HG03457 (cell line): ENCODE results near the gene WDR62.
"Not testable (repeated sequence)": the region's sequence is repeated elsewhere in the genome, so short reads cannot be mapped to it uniquely, and the experiment has no call there.

Experiments
- ATAC-seq: cut with Tn5 transposase; IDR thresholded peaks from one replicate; pipeline ENCODE4 v1.9.1; 2021; ENCODE audit warnings: moderate number of reproducible peaks; ENCODE audit not compliant: unreplicated experiment

Gene WDR62

DNA sequence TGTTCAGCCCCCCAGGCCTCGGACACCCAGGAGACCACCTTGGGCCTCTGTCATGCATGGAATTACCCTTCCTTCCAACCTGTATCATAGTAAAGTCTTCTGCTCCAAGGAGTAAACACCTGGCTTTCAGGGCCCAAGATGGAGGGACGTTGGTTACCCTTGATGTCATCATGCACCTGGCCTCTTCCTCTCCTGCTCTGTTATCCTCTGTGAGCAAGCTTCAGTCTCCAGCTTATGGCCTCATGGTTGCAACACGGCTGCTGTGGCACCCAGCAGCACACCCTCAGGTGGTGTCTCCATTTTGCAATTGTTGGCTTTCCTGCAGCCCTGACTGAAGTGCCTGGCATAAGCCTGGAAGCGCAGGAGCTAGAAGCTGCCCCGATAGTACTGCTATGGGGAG, 52.3 kb downstream of the WDR62 start:
- ATAC-seq: no peak

DNA sequence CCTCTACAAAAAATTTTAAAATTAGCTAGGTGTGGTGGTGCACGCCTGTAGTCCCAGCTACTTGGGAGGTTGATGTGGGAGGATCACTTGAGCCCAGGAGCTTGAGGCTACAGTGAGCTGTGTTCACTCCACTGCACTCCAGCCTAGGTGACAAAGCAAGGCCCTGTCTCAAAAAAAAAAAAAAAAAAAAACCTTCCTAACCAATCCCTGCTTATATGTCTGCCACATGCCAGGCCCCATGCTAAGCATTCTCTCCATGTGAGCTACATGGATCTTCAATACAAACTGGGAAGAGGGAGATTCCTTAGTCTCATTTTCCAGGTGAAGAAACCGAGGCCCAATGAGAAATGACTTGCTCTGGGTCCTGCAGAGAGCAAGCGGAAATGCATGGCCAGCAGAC, 54.0 kb downstream of the WDR62 start:
- ATAC-seq: no peak

DNA sequence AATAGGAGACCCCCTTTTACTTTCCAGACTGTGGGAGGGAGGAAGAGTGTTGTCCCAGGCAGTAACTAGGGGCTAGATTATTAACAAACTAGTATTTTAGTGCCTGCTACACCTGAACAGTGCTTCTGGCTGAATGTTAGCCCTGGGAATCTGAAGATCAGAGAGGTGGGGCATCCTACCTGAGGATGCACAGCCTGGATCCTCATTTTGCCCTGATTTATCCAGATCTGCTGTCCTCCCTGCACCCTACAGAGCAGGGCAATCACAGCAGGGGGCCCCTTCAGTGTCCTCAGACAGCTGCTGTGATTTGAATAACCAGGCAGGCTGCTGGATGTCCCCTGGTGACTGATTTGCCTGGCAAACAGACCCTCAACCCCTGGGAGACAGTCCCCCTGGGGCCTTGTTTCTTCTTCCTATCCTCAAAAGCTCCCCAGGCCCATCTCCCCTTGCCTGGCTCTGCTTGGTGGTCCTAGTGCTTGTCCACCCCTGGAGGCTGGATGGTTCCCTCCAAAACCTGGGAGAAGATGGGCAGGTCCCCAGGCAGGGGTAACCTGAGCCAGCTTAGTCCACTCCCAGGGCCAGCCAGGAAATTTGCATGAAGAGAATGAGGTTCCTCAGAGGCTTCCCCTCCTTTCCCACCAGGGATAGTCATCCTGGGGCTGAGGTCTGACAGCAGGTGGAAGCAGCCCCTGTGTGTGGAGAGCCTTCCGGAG, 55.9 kb downstream of the WDR62 start, which contains the start of gene OVOL3:
OVOL3 (plus strand) TSS at position 657 of the 713 bp plus-strand sequence. CDS start 60 bp downstream, outside the sequence.
- no peak for ATAC-seq

DNA sequence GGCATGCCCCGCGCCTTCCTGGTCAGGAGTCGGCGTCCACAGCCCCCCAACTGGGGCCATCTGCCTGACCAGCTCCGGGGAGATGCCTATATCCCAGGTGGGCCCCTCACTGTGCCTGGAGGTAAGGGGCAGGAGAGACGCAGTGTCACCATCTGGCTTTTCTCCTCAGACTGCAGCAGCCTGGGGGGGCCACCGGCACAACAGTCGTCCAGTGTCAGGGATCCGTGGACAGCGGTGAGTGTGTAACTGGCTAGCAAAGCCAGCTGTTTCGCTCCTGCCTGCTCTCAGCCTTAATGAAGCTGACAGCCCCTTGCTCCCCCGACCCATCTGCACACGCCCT, 56.5 kb downstream of the WDR62 start:
- ATAC-seq: no peak

DNA sequence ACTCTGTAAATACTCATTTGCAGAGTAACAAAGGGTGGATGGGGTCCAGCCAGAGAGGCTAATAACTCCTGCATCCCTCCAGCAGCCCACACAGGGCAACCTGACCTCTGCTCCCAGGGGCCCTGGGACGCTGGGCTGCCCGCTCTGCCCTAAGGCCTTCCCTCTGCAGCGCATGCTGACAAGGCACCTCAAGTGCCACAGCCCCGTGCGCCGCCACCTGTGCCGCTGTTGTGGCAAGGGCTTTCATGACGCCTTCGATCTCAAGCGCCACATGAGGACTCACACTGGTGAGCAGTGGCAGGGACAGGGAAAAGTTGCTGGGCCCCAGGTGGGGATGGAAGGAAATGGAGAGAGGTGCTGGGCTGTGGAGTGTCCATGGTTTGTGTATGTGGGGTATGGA, 58.0 kb downstream of the WDR62 start:
- no peak for ATAC-seq

DNA sequence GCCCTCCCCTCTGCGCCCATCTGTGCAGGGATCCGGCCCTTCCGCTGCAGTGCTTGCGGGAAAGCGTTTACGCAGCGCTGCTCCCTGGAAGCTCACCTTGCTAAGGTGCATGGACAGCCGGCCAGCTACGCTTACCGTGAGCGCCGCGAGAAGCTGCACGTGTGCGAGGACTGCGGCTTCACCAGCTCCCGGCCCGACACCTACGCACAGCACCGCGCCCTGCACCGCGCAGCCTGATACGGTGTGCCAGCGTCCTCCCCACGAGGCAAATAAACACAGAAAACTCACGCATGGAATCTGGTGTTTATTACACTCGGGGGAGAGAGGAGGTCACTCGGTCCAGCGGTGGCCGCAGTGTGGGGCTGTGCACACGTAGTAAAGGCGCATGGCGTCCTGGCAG, 58.7 kb downstream of the WDR62 start:
- no peak for ATAC-seq

DNA sequence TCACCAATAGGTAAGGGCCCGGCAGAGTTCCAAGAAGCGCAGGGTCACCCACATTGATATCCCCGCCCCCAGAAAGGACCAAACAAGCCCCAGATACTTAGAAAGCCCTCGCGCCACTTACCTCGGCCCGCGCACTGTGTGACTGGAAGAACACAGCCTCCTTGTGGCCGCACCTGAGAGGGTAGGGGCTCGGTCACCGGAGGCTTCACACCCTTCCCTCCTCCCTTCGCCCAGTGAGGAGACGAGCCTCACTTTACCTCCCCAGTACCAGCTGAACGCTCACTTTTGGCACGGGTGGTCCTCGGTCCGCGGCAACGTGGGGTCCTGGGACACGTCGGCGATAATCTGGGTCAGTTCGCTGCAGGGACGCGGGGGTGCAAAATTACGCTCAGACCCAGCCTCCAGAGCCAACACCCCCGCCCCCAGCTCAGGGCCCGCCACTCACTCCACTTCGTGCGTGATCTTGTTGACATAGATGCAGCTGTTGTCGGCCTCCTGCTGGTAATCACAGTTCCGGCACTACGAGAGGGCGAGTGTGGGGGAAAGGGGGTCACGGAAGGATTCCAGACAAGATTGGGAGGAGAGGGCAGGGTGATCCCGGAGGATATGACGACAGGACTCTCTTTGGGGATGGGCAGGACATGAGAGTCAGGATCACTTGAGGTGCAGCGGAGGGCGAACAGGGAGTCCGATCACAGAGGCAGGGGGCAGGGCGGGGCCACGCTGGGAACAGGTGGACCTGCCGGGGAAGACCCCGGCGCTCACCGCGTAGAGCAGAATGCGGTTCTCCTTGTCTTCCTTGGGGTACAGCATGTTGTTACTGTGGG, 59.4 kb downstream of the WDR62 start:
- ATAC-seq: peak; percentile 5

DNA sequence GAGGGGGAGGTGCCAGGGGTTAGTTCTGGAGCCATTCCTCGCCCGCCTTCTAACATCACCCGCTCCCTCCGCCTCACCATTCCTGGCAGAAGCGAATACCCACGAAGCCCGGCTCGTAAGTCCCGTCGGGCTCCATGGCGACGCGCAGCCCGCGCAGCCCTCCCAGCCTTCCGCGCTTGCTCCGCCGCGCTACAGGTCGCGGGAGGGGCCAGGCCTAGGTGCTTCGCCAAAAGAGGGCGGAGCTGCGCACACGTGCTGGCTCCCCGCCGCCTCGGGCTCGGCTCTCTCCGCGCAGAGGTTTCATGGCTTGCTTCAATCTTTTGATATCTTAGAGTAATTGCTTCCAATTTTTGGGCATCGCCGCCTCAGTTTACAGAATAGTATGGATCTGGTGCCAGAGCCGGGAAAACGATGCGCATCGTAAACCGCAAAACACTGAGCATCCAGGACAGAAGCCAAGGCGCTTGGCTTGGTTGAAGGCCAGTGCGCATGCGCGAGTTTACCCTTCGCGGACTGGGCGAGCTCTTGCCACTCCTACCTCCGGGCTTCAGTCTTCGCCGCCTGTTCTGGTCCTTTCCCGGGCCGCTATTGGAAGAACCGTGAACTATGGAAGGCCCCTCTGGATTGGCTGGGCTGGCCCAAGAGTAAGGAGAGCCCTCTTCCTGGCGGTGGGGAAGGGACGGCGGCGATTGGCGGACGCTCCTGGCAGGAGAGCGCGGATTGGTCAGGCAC, 60.2 kb downstream of the WDR62 start, which contains the start of gene POLR2I:
POLR2I (minus strand) TSS at position 155 of the 732 bp plus-strand sequence; CDS start at position 136, 19 bp downstream.
- ATAC-seq: peak; percentile 75

DNA sequence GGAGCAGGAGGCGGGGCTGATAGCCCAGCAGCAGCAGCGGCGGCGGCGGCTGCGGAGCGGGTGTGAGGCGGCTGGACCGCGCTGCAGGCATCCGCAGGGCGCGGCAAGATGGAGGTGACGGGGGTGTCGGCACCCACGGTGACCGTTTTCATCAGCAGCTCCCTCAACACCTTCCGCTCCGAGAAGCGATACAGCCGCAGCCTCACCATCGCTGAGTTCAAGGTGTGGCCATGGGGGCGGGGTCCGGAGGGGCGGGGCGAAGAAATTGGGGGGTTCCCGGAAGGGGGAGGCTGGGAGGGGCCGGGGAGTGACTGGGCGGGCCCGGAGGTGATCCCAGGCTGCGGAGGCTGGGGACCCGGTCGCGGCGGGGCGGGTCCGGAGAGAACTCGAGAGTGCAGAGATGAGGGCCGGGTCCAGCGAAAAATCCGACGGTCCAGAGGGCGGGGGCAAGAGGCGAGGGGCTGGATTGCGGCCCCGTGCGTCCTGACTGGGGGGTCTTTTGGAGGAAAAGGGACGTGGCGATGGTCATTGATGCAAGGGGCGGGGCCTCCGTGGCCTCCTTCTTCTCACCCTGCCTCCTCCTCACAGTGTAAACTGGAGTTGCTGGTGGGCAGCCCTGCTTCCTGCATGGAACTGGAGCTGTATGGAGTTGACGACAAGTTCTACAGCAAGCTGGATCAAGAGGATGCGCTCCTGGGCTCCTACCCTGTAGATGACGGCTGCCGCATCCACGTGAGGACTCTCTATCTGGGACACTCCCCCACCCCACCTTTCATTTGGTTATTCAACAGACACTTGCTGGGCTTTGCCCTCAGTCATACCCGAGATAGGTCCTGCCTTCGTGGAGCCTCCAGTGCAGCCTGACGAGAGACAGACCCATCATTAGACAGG, 61.0 kb downstream of the WDR62 start, which contains the start of gene TBCB:
TBCB (plus strand) TSS at position 16 of the 891 bp plus-strand sequence; CDS start at position 109, 93 bp downstream.
- ATAC-seq: no peak

DNA sequence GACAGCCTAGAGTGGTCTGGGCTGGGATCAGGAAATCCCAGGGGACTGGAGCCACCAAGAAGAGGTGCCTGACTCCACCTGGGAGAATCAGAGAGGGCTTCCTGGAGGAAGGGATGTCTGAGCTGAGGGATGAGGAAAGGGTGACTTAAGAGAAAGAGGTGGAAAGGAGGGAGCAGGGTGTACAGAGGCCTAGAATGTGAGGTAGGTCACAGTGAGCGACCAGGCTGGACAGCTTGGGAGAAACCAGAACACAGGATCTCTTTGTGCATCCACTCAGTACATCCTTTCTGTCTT, 61.6 kb downstream of the WDR62 start:
- ATAC-seq: no peak

DNA sequence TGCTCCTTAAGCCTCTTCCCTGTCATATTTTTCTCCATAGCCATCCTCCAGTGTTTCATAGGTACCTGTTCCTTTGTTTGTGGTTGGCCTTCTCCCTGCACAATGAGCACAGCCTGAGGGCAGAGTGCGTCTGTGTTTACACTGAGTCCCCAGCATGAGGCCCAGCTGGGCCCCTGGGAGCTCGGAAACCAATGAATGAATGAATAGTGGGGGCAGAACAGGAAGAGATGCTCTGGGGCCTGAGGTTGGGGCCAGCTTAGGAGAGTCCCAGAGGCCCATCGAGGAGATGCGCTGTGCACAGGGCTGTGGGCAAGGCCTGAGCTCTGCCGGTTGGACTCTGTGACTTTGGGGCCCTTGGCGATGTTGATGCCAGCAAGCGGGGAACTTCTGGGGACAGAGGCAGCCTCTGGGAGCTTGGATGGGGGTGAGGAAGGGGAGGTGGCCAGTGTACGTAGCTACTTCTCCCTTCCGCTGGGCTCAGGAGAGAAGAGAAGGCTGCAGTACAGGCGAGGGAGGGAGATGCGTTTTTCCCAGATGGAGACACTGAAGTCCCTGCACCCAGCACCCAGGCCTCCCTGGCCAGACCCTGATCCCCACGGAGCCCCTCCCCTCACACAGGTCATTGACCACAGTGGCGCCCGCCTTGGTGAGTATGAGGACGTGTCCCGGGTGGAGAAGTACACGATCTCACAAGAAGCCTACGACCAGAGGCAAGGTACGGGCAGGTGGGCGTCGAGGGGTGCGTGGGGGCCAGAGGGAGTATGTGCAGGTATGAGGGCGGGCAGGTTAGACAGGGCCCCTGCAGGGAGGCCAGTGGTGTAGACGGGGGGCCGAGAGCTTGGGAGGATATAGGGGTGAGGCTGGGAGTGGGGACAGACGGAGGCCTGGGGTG, 65.6 kb downstream of the WDR62 start:
- no peak for ATAC-seq

DNA sequence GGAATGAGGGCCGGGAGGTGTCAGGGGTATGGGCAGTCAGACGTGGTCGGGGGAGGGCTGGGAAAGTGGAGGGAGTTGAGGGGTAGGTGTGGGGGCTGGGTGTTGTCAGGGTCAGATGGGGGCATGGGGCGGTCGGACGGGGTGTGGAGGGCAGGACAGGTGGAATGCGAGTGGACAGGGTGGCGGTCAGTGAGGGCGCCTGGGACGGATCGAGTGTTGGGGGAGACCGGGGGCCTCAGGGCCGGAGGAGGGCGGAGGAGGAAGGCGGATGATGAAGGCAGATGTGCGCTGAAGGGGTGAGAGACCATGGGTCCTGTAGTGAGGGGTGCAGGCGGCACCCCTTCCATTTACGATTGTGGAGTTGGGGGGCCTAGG, 66.3 kb downstream of the WDR62 start:
- no peak for ATAC-seq

DNA sequence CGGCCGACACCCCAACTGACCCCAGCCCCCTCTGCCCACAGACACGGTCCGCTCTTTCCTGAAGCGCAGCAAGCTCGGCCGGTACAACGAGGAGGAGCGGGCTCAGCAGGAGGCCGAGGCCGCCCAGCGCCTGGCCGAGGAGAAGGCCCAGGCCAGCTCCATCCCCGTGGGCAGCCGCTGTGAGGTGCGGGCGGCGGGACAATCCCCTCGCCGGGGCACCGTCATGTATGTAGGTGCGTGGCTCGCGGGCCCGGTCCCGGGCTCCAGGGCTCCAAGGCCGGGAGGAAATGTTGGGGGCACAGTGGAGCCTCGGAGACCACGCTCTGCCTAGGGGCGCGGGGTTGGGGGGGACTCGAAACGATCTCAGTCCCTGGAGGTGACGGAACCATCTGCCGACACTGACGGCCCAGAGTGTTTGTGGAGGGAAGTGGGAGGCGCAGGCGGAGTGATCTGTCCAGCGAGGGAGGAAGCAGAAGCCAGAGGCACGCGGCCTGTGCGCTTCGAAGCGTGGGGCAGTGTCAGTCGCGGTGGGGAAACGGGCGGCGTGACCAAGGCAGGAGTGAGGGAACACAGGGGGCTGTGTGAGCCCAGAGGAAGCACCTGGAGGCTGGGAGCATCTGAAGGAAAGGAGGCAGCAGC, 66.9 kb downstream of the WDR62 start:
- no peak for ATAC-seq

DNA sequence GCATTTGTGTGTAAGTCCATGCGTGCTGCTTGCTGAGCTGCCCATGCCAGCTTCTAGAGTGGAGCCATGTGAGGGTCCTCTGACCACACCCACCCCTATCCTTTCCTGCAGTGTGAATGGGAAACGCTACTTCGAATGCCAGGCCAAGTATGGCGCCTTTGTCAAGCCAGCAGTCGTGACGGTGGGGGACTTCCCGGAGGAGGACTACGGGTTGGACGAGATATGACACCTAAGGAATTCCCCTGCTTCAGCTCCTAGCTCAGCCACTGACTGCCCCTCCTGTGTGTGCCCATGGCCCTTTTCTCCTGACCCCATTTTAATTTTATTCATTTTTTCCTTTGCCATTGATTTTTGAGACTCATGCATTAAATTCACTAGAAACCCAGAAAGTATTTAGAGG, 70.9 kb downstream of the WDR62 start:
- ATAC-seq: no peak

DNA sequence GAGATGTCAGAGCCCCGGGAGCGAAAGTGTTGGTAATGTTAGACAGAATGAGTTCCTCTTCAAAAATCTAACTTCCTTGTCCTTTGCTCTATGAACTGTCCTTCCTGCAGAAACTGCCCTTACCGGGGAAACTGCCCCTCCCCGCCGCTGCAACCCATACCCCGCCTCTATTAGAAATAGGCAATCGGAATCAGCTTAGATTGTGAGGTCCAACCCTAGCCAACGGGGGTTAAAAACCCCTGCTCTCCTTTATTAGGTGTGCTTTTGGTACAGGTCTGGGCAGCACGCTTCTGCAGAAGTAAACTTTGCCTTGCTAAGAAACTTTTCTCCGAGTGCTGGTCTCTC, 73.7 kb downstream of the WDR62 start:
- ATAC-seq: no peak

DNA sequence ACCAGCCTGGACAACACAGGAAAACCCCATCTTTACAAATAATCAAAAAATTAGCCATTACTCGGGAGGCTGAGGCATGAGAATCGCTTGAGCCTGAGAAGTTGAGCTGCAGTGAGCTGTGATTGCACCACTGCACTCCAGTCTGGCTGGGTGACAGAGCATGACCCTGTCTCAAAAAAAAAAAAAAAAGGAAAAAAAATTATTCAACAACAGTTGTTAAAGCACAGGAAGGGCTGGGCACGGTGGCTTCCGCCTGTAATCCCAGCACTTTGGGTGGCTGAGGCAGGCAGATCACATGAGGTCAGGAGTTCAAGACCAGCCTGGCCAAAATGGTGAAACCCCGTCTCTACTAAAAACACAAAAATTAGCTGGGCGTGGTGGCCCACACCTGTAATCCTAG, 76.5 kb downstream of the WDR62 start:
- not testable (repeated sequence) for ATAC-seq

DNA sequence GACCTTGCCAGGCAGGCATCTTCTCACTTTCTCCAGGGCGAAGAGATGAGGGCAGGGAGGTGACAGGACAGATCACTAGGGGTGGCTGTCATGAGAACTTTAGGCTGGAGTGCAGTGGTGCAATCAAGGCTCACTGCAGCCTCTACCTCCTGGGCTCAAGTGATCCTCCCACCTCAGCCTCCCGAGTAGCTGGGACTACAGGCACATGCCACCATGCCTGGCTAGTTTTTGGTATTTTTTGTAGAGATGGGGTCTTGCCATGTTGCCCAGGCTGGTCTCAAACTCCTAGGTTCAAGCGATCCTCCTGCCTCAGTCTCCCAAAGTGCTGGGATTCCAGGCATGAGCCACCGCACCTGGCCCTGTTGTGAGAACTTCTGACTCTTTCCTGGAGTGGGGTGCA, 80.2 kb downstream of the WDR62 start:
- ATAC-seq: not testable (repeated sequence)

DNA sequence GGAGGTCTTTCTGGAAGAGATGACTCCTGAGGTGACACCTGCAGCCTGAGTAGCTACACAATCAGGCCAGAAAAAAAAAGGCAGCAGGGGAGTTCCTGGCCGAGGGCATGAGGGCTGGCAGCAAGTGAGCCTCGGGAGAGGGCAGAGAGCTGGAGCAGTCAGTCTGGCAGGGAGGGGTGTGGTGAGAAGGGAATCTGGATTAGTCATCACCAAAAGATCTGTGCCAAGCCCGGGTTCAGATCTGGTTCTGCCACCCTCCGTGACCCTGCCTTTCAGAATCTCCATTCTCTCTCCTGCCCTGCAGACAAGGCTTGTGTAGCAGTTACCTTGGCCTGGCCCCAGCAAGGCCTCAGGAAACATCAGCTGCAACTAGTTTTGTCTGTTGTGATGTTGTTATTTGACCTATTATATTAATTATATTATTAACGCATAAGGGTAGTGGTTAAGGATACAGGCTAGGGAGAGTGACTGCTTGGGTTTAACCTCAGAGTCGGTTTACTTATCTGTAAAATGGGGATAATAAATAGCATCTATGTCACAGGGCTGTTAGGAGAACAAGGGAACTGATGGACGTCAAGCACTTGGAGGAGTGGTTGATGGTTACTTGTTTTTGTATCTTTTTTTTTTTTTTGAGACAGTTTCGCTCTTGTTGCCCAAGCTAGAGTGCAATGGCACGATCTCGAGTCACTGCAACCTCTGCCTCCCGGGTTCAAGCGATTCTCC, 82.4 kb downstream of the WDR62 start:
- ATAC-seq: no peak

DNA sequence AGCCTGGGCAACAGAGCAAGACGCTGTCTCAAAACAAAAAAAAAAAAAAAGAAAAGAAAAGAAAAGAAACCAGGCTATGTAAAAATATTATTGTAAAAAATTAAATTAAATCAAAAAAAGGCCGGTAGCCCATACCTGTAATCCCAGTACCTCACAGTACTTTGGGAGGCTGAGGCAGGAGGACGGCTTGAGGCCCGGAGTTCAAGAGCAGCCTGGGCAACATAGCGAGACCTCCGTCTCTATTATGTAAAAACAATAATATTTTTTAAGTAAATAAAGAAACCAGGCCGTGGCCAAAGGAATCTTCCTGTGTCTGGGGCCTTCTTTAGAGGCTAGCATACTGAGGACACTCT, 84.4 kb downstream of the WDR62 start:
- ATAC-seq: no peak
